ENCODE measurements around the gene HERC3. TPM values are rescaled to one million over a fixed set of nuclear protein-coding genes. Genes with fewer than 3 reads are reported as not detected.

HERC3 gene
- total and polyA plus RNA-seq, 2 of the 13 experiments (the other 11 are each of a cell fraction or from before 2014, with no cell fraction given): 3.8 to 6.2 TPM

GRCh38 chr4:88719381-88719780 lies 127.1 kb downstream of the HERC3 start:
- peaks cover 16% of the 10 kb centered on the region for H3K9me3 ChIP-seq (ENCODE audit: low read length)
- ATAC-seq: no peak
- CTCF ChIA-PET (ENCODE audit: low intra/inter-chr PET ratio, low total read pairs): no interaction called here
- no peak overlapping the region for H3K9ac ChIP-seq (ENCODE audit: insufficient read depth, low read depth, low read length)
- intact Hi-C loops (cut with micrococcal nuclease; ENCODE audit: unreplicated experiment): no loop called here
- H4K20me1 ChIP-seq (ENCODE audit: insufficient read depth, low read length): no peaks in the 10 kb centered on the region
- no peak for FAIRE-seq
- 93% methylated on average over 1 of the region's 1 CpG for WGBS (ENCODE audit: low lambda C conversion rate)
- BruUV-seq (replicated peaks): no TSS peak
- no peak for DNase-seq (ENCODE audit: low spot score)
- no peaks in the 10 kb centered on the region for H3K79me2 ChIP-seq (ENCODE audit: insufficient read depth, low read length)
- TF ChIP-seq ATF6 (CRISPR knock-in tag; conservative IDR thresholded peaks at IDR 0.05) (no peak), NONO (IDR thresholded peaks at IDR 0.05) (peak; percentile 59; the same call in 1 of the 2 replicates), NONO (CRISPR knock-in tag; conservative IDR thresholded peaks at IDR 0.05) (no peak)
- no peaks in the 10 kb centered on the region for H3K4me1 ChIP-seq (ENCODE audit: insufficient read depth, low read length)
- no peak overlapping the region for H3K4me2 ChIP-seq (ENCODE audit: low read depth, low read length)
- H3K27ac ChIP-seq (ENCODE audit: extremely low read length, insufficient read depth, low read length): no peak overlapping the region
- H3K36me3 ChIP-seq (replicated peaks in 1 of 2; ENCODE audit: control insufficient read depth in 1 of 2, insufficient read depth in 2 of 2, low read length in 2 of 2): no peaks in the 10 kb centered on the region
- no peak overlapping the region for H3K4me3 ChIP-seq (replicated peaks in 1 of 3; ENCODE audit: insufficient read depth in 1 of 3, low read depth in 2 of 3, low read length in 3 of 3)
- H3K27me3 ChIP-seq (ENCODE audit: control insufficient read depth in 1 of 2, insufficient read depth in 2 of 2, low read length in 2 of 2): no peaks in the 10 kb centered on the region
- in situ Hi-C loops (cut with HindIII; ENCODE audit: extremely low pct_ligation_motif_present, low pct_unique_long_range_greater_than_20kb): no loop called here
- POLR2A ChIA-PET: no interaction called here
- no peak overlapping the region for H2AFZ ChIP-seq (ENCODE audit: low read length)

GRCh38 chr4:88720451-88721428 lies 128.5 kb downstream of the HERC3 start:
- CTCF ChIA-PET (ENCODE audit: low intra/inter-chr PET ratio, low total read pairs): no interaction called here
- Histone ChIP-seq H3K36me3 (replicated peaks in 1 of 2; ENCODE audit: control insufficient read depth in 1 of 2, insufficient read depth in 2 of 2, low read length in 2 of 2) (no peaks in the 10 kb centered on the region), H3K27ac (ENCODE audit: extremely low read length, insufficient read depth, low read length) (no peak overlapping the region), H3K4me2 (ENCODE audit: low read depth, low read length) (no peak overlapping the region), H3K9me3 (ENCODE audit: low read length) (peaks cover 16% of the 10 kb centered on the region), H3K9ac (ENCODE audit: insufficient read depth, low read depth, low read length) (no peak overlapping the region), H2AFZ (ENCODE audit: low read length) (no peak overlapping the region), H3K79me2 (ENCODE audit: insufficient read depth, low read length) (no peaks in the 10 kb centered on the region), H3K4me1 (ENCODE audit: insufficient read depth, low read length) (no peaks in the 10 kb centered on the region), H3K4me3 (replicated peaks in 1 of 3; ENCODE audit: insufficient read depth in 1 of 3, low read depth in 2 of 3, low read length in 3 of 3) (no peak overlapping the region), H4K20me1 (ENCODE audit: insufficient read depth, low read length) (no peaks in the 10 kb centered on the region), H3K27me3 (ENCODE audit: control insufficient read depth in 1 of 2, insufficient read depth in 2 of 2, low read length in 2 of 2) (no peaks in the 10 kb centered on the region)
- BruUV-seq (replicated peaks): no TSS peak
- 0 out of 2 replicates have a peak, but pooled peaks have one; percentile 27 for TF ChIP-seq MBD4 (IDR thresholded peaks at IDR 0.05; ENCODE audit: borderline replicate concordance, low read length)
- TF ChIP-seq MED1 (CRISPR knock-in tag; IDR thresholded peaks at IDR 0.05): no peak
- 92% methylated on average over 10 of the region's 10 CpGs for WGBS (ENCODE audit: low lambda C conversion rate)
- POLR2A ChIA-PET: no interaction called here
- ATAC-seq: peak; percentile 36; the same call in 2 of the 3 replicates
- no peak for DNase-seq (ENCODE audit: low spot score)
- intact Hi-C loops (cut with micrococcal nuclease; ENCODE audit: unreplicated experiment): no loop called here
- in situ Hi-C loops (cut with HindIII; ENCODE audit: extremely low pct_ligation_motif_present, low pct_unique_long_range_greater_than_20kb): no loop called here
- FAIRE-seq: no peak
